LHCN-M2 (cell line): Measurements from ENCODE around the gene MUC5AC. TPM values are rescaled to one million over a fixed set of nuclear protein-coding genes. Genes with fewer than 3 reads are reported as not detected.
"Not testable (repeated sequence)": the region's sequence is repeated elsewhere in the genome, so short reads cannot be mapped to it uniquely, and the experiment has no call there.

Experiments
- DNase-seq: peaks from one replicate; pipeline ENCODE4 v3.0.0-alpha.2; 2012; ENCODE audit warnings: low read depth
- total RNA-seq: library from RNA; depleted of rRNA; stranded (reverse); fragments of >200 nt; gene quantifications from 2 replicates; pipeline ENCODE4 v1.2.3, GENCODE V29; 2014

The MUC5AC gene
- total RNA-seq, 1 experiment from 2014 or later = not detected

DNA sequence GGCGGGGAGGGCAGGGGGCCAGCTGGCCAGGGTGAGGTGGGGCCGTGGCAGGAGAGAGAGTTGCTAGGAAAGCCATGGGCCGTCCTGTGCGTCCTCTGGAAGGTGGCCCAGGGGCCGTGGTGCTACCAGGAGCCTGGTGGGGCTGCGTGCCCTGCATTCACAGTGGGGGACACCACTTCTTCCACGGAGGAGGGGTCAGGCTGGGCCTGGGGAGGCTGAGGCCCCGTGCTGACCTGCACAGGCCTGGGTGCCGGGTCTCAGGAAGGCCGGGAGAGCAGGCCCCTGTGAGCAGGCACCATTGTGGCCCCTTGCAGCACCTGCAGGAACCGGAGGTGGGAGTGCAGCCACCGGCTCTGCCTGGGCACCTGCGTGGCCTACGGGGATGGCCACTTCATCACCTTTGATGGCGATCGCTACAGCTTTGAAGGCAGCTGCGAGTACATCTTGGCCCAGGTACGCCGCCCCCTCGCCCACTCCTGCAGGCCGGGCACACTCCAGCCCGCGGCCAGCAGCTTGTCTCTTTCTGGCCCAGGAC is 77.1 kb downstream of the MUC5AC start:
- no peak for DNase-seq

DNA sequence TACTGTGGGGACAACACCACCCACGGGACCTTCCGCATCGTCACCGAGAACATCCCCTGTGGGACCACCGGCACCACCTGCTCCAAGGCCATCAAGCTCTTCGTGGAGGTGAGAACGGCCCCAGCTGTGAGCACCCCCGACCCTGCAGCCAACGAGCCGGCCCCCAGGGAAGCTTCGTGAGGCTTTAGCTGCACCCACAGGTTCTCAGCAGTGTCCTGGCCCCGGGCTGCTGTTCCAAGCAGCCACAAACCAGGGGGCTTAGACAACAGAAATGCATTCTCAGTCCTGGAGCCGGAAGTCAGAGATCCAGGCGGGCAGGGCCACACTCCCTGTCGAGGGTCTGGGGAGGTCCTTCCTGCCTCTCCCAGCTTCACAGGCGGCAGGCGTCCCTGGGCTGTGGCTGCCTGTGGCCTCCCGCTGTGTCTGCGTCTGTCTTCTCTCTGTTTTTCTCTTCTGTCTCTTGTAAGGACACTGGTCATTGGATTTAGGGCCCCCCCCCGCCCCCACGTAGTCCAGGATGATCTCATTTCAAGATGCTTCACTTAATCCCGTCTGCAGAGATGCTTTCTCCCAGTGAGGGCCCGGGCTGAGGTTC is 77.7 kb downstream of the MUC5AC start:
- no peak for DNase-seq

DNA sequence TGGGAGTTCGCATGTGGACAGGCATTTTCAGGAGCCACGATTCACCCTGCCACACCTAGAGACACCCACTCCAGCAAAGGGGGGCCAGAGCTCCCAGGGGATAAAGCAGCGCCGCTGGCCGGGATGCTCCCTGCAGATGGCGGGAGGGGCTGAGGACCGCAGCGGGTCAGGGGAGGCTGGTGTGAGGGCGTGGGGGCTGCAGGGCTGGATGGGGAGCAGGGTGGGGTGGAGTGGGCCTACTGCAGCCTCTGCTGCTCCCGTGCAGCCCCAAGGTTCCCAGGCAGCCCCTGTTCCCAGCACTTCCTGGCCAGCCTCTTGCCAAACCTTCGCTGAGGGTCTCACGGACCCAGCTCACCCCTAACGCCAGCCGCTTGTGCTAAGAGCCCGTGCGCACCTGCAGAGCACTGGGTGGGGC is 78.2 kb downstream of the MUC5AC start:
- no peak for DNase-seq

- no peak for DNase-seq
These were observed 78.8 kb downstream of the MUC5AC start for GRCh38 chr11:1236316-1237127.

DNA sequence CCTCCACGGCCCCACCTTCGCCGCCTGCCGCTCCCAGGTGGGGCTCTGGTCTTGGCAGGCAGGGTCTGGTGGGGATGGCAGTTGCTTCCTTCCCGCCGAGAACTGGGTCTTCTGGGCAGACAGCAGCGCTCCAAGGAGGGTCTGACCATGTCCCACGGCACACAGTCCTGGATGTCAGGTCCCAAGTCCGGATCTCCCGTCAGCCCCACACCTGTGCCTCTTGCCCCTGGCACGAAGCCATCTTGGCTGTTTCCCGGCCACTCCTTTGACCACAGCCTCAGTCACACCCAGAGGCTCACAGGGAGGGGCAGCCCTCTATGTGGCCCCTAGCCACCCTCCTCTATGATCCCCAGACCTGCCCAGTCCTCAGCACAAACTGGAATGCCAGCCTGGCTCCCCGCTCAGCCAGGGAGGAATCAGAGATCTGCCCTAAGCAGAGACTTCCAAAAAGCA is 79.4 kb downstream of the MUC5AC start:
- DNase-seq = no peak

DNA sequence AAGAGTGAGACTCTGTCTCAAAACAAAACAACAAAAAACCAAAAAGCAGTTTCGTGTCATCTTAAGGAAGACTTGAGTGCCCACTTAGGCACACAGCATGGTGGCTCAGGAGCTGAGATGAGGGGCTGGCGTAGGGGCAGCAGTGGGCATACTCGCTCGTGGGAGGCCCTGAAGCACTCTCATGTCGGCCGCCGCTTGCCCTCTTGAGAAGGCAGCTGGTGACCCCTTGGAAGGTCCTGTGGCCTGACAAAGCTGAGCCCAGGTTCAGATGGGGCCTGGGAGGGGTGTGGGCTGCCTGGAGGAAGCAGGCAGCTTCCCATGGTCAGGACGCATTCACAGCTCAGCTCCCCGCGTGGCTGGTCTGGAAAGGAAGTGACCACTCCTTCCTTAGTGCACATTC is 80.1 kb downstream of the MUC5AC start:
- DNase-seq = no peak

DNA sequence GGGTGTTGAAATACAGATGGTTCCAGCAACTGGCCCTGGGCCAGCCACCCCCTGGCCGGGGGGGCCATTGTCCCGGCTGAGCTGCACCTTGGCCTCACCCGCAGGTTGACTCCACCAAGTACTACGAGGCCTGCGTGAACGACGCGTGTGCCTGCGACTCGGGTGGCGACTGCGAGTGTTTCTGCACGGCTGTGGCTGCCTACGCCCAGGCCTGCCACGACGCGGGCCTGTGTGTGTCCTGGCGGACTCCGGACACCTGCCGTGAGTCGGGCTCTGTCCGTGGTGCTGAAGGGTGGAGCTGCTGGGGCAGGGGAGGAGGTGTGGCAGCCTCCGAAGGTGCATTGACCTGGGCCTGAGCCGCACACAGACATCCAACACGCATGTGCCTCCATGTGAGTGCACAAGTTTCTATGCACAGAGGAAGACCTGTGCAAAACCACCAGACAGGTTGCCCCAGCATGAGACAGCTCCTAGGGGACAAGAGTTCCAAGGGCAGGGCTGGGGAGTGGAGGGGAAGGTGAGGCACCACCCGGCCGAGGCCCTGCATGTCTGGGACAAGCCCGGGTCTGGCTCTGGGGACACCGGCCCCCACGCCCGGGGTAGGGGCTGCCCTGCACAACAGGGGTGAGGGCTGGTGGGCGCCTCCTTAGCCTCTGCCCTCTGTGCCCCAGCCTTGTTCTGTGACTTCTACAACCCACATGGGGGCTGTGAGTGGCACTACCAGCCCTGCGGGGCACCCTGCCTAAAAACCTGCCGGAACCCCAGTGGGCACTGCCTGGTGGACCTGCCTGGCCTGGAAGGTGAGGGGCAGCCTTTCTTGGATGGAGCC is 81.2 kb downstream of the MUC5AC start:
- no peak for DNase-seq

GRCh38 chr11:1239596-1240205 is 81.9 kb downstream of the MUC5AC start:
- DNase-seq = no peak

DNA sequence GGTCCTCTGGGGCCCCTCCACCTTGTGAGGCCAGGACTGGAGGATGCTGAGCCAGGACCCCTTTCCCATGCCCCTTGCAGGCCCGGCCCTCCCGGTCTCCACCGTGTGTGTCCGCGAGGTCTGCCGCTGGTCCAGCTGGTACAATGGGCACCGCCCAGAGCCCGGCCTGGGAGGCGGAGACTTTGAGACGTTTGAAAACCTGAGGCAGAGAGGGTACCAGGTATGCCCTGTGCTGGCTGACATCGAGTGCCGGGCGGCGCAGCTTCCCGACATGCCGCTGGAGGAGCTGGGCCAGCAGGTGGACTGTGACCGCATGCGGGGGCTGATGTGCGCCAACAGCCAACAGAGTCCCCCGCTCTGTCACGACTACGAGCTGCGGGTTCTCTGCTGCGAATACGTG is 83.0 kb downstream of the MUC5AC start:
- no peak for DNase-seq

GRCh38 chr11:1241706-1242105 is 84.0 kb downstream of the MUC5AC start:
- no peak for DNase-seq

DNA sequence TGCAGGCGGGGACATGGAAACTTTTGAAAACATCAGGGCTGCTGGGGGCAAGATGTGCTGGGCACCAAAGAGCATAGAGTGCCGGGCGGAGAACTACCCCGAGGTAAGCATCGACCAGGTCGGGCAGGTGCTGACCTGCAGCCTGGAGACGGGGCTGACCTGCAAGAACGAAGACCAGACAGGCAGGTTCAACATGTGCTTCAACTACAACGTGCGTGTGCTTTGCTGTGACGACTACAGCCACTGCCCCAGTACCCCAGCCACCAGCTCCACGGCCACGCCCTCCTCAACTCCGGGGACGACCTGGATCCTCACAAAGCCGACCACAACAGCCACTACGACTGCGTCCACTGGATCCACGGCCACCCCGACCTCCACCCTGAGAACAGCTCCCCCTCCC is 84.5 kb downstream of the MUC5AC start:
- no peak for DNase-seq

DNA sequence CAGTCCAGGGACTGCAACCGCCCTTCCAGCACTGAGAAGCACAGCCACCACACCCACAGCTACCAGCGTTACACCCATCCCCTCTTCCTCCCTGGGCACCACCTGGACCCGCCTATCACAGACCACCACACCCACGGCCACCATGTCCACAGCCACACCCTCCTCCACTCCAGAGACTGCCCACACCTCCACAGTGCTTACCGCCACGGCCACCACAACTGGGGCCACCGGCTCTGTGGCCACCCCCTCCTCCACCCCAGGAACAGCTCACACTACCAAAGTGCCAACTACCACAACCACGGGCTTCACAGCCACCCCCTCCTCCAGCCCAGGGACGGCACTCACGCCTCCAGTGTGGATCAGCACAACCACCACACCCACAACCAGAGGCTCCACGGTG is 85.0 kb downstream of the MUC5AC start:
- DNase-seq = not testable (repeated sequence)

DNA sequence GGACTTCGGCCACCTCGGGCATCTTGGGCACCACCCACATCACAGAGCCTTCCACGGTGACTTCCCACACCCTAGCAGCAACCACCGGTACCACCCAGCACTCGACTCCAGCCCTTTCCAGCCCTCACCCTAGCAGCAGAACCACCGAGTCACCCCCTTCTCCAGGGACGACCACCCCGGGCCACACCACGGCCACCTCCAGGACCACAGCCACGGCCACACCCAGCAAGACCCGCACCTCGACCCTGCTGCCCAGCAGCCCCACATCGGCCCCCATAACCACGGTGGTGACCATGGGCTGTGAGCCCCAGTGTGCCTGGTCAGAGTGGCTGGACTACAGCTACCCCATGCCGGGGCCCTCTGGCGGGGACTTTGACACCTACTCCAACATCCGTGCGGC is 85.8 kb downstream of the MUC5AC start:
- DNase-seq = not testable (repeated sequence)

GRCh38 chr11:1244557-1244956 is 86.8 kb downstream of the MUC5AC start:
- not testable (repeated sequence) for DNase-seq

- DNase-seq = not testable (repeated sequence)
These were observed 88.0 kb downstream of the MUC5AC start for GRCh38 chr11:1245717-1246116.

GRCh38 chr11:1246301-1246700 is 88.5 kb downstream of the MUC5AC start:
- not testable (repeated sequence) for DNase-seq

DNA sequence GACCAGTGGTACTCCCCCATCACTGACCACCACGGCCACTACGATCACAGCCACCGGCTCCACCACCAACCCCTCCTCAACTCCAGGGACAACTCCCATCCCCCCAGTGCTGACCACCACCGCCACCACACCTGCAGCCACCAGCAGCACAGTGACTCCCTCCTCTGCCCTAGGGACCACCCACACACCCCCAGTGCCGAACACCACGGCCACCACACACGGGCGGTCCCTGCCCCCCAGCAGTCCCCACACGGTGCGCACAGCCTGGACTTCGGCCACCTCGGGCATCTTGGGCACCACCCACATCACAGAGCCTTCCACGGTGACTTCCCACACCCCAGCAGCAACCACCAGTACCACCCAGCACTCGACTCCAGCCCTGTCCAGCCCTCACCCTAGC is 89.3 kb downstream of the MUC5AC start:
- not testable (repeated sequence) for DNase-seq

GRCh38 chr11:1248951-1249350 is 91.2 kb downstream of the MUC5AC start:
- DNase-seq = not testable (repeated sequence)

DNA sequence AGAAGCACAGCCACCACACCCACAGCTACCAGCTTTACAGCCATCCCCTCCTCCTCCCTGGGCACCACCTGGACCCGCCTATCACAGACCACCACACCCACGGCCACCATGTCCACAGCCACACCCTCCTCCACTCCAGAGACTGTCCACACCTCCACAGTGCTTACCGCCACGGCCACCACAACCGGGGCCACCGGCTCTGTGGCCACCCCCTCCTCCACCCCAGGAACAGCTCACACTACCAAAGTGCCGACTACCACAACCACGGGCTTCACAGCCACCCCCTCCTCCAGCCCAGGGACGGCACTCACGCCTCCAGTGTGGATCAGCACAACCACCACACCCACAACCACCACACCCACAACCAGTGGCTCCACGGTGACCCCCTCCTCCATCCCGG is 92.7 kb downstream of the MUC5AC start:
- DNase-seq = not testable (repeated sequence)
